ENCODE data around the gene S100B.

S100B gene

DNA sequence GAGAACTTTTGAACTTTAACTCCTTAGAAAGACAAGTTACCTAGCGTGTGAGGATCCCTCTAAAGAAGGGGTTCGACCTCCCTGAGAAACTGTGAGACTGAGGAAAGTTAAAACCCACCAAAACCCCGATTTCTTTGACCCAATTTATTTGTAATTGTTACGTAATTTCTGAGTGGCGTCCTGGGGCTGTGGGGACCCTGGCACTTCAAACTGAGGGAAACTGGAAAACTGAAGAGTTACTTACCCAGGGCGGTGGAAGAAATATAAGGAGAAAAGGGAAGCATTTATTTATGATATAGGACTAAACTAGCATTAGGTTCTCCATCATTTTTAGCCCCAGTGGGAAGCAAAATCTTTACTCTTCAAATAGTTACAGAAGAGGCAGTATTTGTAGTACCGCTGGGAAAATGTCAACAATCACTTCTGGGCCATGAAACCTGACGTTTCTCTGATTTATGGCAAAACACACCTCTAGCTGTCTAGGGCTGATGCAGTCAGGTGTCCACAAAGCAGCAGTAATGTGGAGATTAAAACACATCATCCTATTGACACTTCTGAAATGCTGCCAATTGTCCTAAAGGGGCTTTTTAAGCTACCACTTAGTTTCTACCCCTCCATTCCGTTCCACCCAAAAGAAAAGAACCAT lies 430 bp downstream of the S100B start:
- Histone ChIP-seq H3K4me3 (ENCODE audit: low read length) (no peak overlapping the region), H3K79me2 (ENCODE audit: control insufficient read depth, insufficient read depth, low read length) (no peaks in the 10 kb centered on the region), H2AK5ac (ENCODE audit: low read length) (no peak overlapping the region), H3K56ac (ENCODE audit: low read length) (no peak overlapping the region), H4K8ac (ENCODE audit: low read depth, low read length) (no peak overlapping the region), H3K27ac (ENCODE audit: low read depth, low read length) (no peak overlapping the region), H2BK120ac (ENCODE audit: low read depth, low read length) (no peak overlapping the region), H4K5ac (ENCODE audit: low read length) (no peak overlapping the region), H3K9ac (ENCODE audit: low read length) (no peak overlapping the region), H2BK15ac (replicated peaks; ENCODE audit: low read depth) (no peak overlapping the region), H3K36me3 (ENCODE audit: control insufficient read depth, insufficient read depth, low read length) (no peaks in the 10 kb centered on the region), H3K4me1 (ENCODE audit: control insufficient read depth, low read depth, low read length) (no peaks in the 10 kb centered on the region), H3K4me2 (ENCODE audit: low read length) (no peak overlapping the region), H2BK5ac (ENCODE audit: low read length) (no peak overlapping the region), H3K18ac (ENCODE audit: low read length) (no peak overlapping the region), H3K79me1 (ENCODE audit: low read length) (no peaks in the 10 kb centered on the region), H3K4ac (ENCODE audit: low read depth, low read length) (no peak overlapping the region), H3K23ac (ENCODE audit: low read length) (no peak overlapping the region), H3K27me3 (ENCODE audit: insufficient read depth, low read length, poor library complexity) (no peaks in the 10 kb centered on the region)
- DNase-seq = no peak
- no CpG with 5 or more reads among the region's 9 CpGs for WGBS (ENCODE audit: extremely low coverage, insufficient coverage, low lambda C conversion rate)

DNA sequence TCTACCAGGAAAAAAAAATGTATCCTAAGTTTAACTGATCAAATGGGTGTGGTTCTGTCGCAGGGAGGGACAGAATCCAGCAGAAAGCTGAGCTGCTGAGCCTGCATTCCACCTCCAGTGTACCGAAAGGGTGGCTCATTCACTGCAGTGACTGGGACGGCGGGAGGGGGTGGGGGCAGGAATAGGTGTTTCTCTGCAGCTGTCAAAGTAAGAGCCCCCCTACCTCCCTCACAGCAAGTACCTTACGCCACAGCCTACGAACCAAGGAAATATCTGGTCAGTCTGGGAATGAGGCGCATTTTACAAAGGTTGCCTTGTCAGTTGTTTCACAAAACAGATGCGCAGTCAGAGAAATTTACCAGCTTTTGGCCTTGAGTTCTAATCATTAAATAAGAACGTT lies 1.7 kb downstream of the S100B start:
- no CpG with 5 or more reads among the region's 9 CpGs for WGBS (ENCODE audit: extremely low coverage, insufficient coverage, low lambda C conversion rate)
- peak; percentile 42 for DNase-seq
- Histone ChIP-seq H2AK5ac (ENCODE audit: low read length) (no peak overlapping the region), H2BK120ac (ENCODE audit: low read depth, low read length) (no peak overlapping the region), H3K4me1 (ENCODE audit: control insufficient read depth, low read depth, low read length) (no peaks in the 10 kb centered on the region), H3K56ac (ENCODE audit: low read length) (no peak overlapping the region), H3K36me3 (ENCODE audit: control insufficient read depth, insufficient read depth, low read length) (no peaks in the 10 kb centered on the region), H3K4me2 (ENCODE audit: low read length) (no peak overlapping the region), H3K4me3 (ENCODE audit: low read length) (no peak overlapping the region), H3K27ac (ENCODE audit: low read depth, low read length) (no peak overlapping the region), H3K18ac (ENCODE audit: low read length) (no peak overlapping the region), H4K8ac (ENCODE audit: low read depth, low read length) (no peak overlapping the region), H4K5ac (ENCODE audit: low read length) (no peak overlapping the region), H3K4ac (ENCODE audit: low read depth, low read length) (no peak overlapping the region), H2BK5ac (ENCODE audit: low read length) (no peak overlapping the region), H3K79me2 (ENCODE audit: control insufficient read depth, insufficient read depth, low read length) (no peaks in the 10 kb centered on the region), H3K79me1 (ENCODE audit: low read length) (no peaks in the 10 kb centered on the region), H3K9ac (ENCODE audit: low read length) (no peak overlapping the region), H3K23ac (ENCODE audit: low read length) (no peak overlapping the region), H2BK15ac (replicated peaks; ENCODE audit: low read depth) (no peak overlapping the region), H3K27me3 (ENCODE audit: insufficient read depth, low read length, poor library complexity) (no peaks in the 10 kb centered on the region)

DNA sequence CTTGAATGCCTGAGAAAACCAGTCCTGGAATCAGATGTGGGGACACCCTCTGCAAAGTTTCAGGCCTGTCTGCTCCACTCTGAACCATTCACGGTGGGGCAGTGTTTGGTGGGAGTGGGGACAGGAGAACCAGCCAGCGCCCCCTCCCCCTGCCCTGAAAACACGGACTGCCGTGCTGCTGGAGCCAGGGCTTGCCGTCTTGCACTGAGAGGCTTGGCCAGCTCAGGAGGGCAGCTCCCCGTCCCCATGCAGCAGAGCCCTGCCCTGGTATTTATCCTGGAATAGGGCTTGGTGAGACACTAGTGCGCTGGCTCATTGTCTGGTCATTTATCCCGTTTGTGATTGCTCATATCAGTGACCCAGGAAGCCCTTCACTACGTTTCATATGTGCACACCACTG lies 3.9 kb downstream of the S100B start:
- Histone ChIP-seq H3K79me1 (ENCODE audit: low read length) (no peaks in the 10 kb centered on the region), H2AK5ac (ENCODE audit: low read length) (no peak overlapping the region), H3K4me1 (ENCODE audit: control insufficient read depth, low read depth, low read length) (no peaks in the 10 kb centered on the region), H2BK120ac (ENCODE audit: low read depth, low read length) (no peak overlapping the region), H3K79me2 (ENCODE audit: control insufficient read depth, insufficient read depth, low read length) (no peaks in the 10 kb centered on the region), H3K56ac (ENCODE audit: low read length) (no peak overlapping the region), H3K18ac (ENCODE audit: low read length) (no peak overlapping the region), H4K5ac (ENCODE audit: low read length) (no peak overlapping the region), H2BK5ac (ENCODE audit: low read length) (no peak overlapping the region), H3K4ac (ENCODE audit: low read depth, low read length) (no peak overlapping the region), H2BK15ac (replicated peaks; ENCODE audit: low read depth) (no peak overlapping the region), H3K27ac (ENCODE audit: low read depth, low read length) (no peak overlapping the region), H3K36me3 (ENCODE audit: control insufficient read depth, insufficient read depth, low read length) (no peaks in the 10 kb centered on the region), H3K23ac (ENCODE audit: low read length) (no peak overlapping the region), H4K8ac (ENCODE audit: low read depth, low read length) (no peak overlapping the region), H3K9ac (ENCODE audit: low read length) (no peak overlapping the region), H3K27me3 (ENCODE audit: insufficient read depth, low read length, poor library complexity) (no peaks in the 10 kb centered on the region), H3K4me2 (ENCODE audit: low read length) (no peak overlapping the region), H3K4me3 (ENCODE audit: low read length) (no peak overlapping the region)
- no peak for DNase-seq
- WGBS (ENCODE audit: extremely low coverage, insufficient coverage, low lambda C conversion rate) = no CpG with 5 or more reads among the region's 9 CpGs

DNA sequence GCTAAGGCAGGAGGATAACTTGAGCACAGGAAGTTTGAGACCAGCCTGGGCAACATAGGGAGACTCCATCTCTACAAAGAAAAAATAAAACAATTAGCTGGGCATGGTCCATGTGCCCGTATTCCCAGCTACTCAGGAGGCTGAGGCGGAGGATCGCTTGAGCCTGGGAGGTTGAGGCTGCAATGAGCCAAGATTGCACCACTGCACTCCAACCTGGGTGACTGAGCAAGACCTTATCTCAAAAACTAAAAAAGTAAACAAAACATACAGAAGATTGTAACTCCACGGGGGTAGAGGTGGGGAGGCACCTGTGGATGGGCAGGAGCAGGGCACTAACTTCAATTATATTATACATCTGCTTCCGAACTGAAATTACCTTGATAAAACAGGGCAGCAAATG lies 4.6 kb downstream of the S100B start:
- Histone ChIP-seq H2AK5ac (ENCODE audit: low read length) (no peak overlapping the region), H3K23ac (ENCODE audit: low read length) (no peak overlapping the region), H3K4ac (ENCODE audit: low read depth, low read length) (no peak overlapping the region), H3K79me1 (ENCODE audit: low read length) (no peaks in the 10 kb centered on the region), H3K56ac (ENCODE audit: low read length) (no peak overlapping the region), H2BK5ac (ENCODE audit: low read length) (no peak overlapping the region), H3K27ac (ENCODE audit: low read depth, low read length) (no peak overlapping the region), H3K27me3 (ENCODE audit: insufficient read depth, low read length, poor library complexity) (no peaks in the 10 kb centered on the region), H4K8ac (ENCODE audit: low read depth, low read length) (no peak overlapping the region), H4K5ac (ENCODE audit: low read length) (no peak overlapping the region), H2BK120ac (ENCODE audit: low read depth, low read length) (no peak overlapping the region), H3K36me3 (ENCODE audit: control insufficient read depth, insufficient read depth, low read length) (no peaks in the 10 kb centered on the region), H3K4me3 (ENCODE audit: low read length) (no peak overlapping the region), H3K18ac (ENCODE audit: low read length) (no peak overlapping the region), H3K4me2 (ENCODE audit: low read length) (no peak overlapping the region), H3K9ac (ENCODE audit: low read length) (no peak overlapping the region), H2BK15ac (replicated peaks; ENCODE audit: low read depth) (no peak overlapping the region), H3K4me1 (ENCODE audit: control insufficient read depth, low read depth, low read length) (no peaks in the 10 kb centered on the region), H3K79me2 (ENCODE audit: control insufficient read depth, insufficient read depth, low read length) (no peaks in the 10 kb centered on the region)
- WGBS (ENCODE audit: extremely low coverage, insufficient coverage, low lambda C conversion rate) = no CpG with 5 or more reads among the region's 5 CpGs
- no peak for DNase-seq

DNA sequence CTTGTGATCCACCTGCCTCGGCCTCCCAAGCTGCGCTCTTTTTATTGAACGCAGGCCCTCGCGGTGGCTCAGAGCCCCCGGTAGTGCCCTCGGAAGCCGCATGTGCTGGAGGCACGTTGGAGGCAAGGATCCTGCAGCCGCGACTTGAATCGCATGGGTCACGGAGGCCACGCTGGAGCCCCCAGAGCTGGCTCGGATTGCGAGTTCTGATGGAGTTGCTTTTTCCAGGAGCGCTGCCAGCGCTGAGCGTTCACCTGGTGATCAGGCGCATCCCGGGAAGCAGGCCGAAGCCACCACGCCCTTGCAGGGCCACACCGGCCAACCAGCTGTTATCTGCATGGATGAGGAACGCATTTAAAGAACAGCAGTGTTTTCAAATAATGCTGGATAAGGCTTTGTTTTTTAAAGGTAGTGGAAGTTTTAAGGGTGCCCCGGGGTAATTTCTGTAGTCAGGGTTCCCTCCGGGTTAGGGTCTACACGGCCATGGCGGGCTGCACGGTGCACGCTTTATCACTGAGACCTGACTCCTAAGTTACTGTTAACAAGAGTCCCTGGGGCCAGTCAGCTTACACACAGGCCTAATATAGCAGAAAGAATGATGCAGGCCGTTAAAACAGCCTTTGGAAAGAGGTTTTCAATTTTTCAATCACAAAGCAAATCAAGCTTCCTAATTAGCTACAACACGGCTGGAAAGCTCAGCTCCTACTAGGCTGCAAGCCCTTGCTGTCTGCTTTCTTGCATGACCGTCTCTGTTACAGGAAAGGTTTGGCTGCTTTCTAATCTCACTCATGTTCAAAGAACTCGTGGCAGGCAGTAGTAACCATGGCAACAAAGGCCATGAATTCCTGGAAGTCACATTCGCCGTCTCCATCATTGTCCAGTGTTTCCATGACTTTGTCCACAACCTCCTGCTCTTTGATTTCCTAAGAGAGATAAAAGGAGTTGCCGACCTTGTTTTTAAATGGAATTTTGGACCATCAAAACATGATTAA lies 6.0 kb downstream of the S100B start:
- Histone ChIP-seq H3K4me3 (ENCODE audit: low read length) (no peak overlapping the region), H3K79me1 (ENCODE audit: low read length) (no peaks in the 10 kb centered on the region), H4K8ac (ENCODE audit: low read depth, low read length) (no peak overlapping the region), H3K4me1 (ENCODE audit: control insufficient read depth, low read depth, low read length) (no peaks in the 10 kb centered on the region), H2BK5ac (ENCODE audit: low read length) (no peak overlapping the region), H3K79me2 (ENCODE audit: control insufficient read depth, insufficient read depth, low read length) (no peaks in the 10 kb centered on the region), H3K4me2 (ENCODE audit: low read length) (no peak overlapping the region), H3K36me3 (ENCODE audit: control insufficient read depth, insufficient read depth, low read length) (no peaks in the 10 kb centered on the region), H3K23ac (ENCODE audit: low read length) (no peak overlapping the region), H2BK120ac (ENCODE audit: low read depth, low read length) (no peak overlapping the region), H3K56ac (ENCODE audit: low read length) (no peak overlapping the region), H4K5ac (ENCODE audit: low read length) (no peak overlapping the region), H3K4ac (ENCODE audit: low read depth, low read length) (no peak overlapping the region), H3K18ac (ENCODE audit: low read length) (no peak overlapping the region), H3K9ac (ENCODE audit: low read length) (no peak overlapping the region), H3K27me3 (ENCODE audit: insufficient read depth, low read length, poor library complexity) (no peaks in the 10 kb centered on the region), H2BK15ac (replicated peaks; ENCODE audit: low read depth) (no peak overlapping the region), H3K27ac (ENCODE audit: low read depth, low read length) (no peak overlapping the region), H2AK5ac (ENCODE audit: low read length) (no peak overlapping the region)
- peak; percentile 51 for DNase-seq
- WGBS (ENCODE audit: extremely low coverage, insufficient coverage, low lambda C conversion rate) = no CpG with 5 or more reads among the region's 38 CpGs

Data from mesendoderm (in vitro differentiated cells).